NCI-H146 treated with DMSO at 0.1 percent for 48 hours (cell line): ENCODE measurements around the gene CMIP.
"Not testable (repeated sequence)": the region's sequence is repeated elsewhere in the genome, so short reads cannot be mapped to it uniquely, and the experiment has no call there.

Experiments
- DNase-seq: peaks from one replicate; lab custom pipeline; 2025; ENCODE audit not compliant: unreplicated experiment; lab: John Stamatoyannopoulos, UW

CMIP gene

GRCh38 chr16:81562926-81563325, 118.3 kb downstream of the CMIP start:
- DNase-seq = no peak

- no peak for DNase-seq
Observed at GRCh38 chr16:81564421-81564911, 119.9 kb downstream of the CMIP start.

GRCh38 chr16:81565321-81566028, 120.9 kb downstream of the CMIP start:
- DNase-seq = no peak

GRCh38 chr16:81566086-81567007, 121.7 kb downstream of the CMIP start:
- DNase-seq = no peak

GRCh38 chr16:81567087-81567486, 122.5 kb downstream of the CMIP start:
- no peak for DNase-seq

GRCh38 chr16:81567987-81568748, 123.6 kb downstream of the CMIP start:
- no peak for DNase-seq

- no peak for DNase-seq
Observed at GRCh38 chr16:81568749-81569087, 124.1 kb downstream of the CMIP start.

- DNase-seq = no peak
Observed at GRCh38 chr16:81569361-81570034, 124.9 kb downstream of the CMIP start.

GRCh38 chr16:81570151-81570846, 125.7 kb downstream of the CMIP start:
- DNase-seq = no peak

GRCh38 chr16:81571175-81571574, 126.6 kb downstream of the CMIP start:
- DNase-seq = no peak

GRCh38 chr16:81571592-81572385, 127.2 kb downstream of the CMIP start:
- DNase-seq = no peak

GRCh38 chr16:81572386-81573144, 128.0 kb downstream of the CMIP start:
- DNase-seq = no peak

- DNase-seq = no peak
Observed at GRCh38 chr16:81573533-81574020, 129.0 kb downstream of the CMIP start.

- no peak for DNase-seq
Observed at GRCh38 chr16:81574168-81574567, 129.6 kb downstream of the CMIP start.

- DNase-seq = no peak
Observed at GRCh38 chr16:81575307-81575706, 130.7 kb downstream of the CMIP start.

GRCh38 chr16:81575834-81576233, 131.2 kb downstream of the CMIP start:
- no peak for DNase-seq

GRCh38 chr16:81576696-81577095, 132.1 kb downstream of the CMIP start:
- DNase-seq = no peak

- DNase-seq = not testable (repeated sequence)
Observed at GRCh38 chr16:81577272-81577671, 132.7 kb downstream of the CMIP start.

- DNase-seq = no peak
Observed at GRCh38 chr16:81578076-81578475, 133.5 kb downstream of the CMIP start.
